Mucosa of gallbladder (tissue), 1 donor: ENCODE results near the gene LZTS3. TPM values are rescaled to one million over a fixed set of nuclear protein-coding genes. Genes with fewer than 3 reads are reported as not detected.
A peak's percentile ranks its signal among the peaks of the same experiment; 100 is the strongest.
"Not testable (repeated sequence)": the region's sequence is repeated elsewhere in the genome, so short reads cannot be mapped to it uniquely, and the experiment has no call there.

ENCODE experiments used
- DNase-seq: peaks from one replicate; pipeline ENCODE4 v3.0.0-alpha.2; 2020; ENCODE audit warnings: low spot score
- total RNA-seq: library from RNA; stranded (reverse); gene quantifications from one replicate; pipeline ENCODE4 v1.2.1, GENCODE V29; 2021
- donor health status: DM: no; HTN: no; CAD: no.

The LZTS3 gene
- total RNA-seq, 1 donor from 2014 or later = 54.1 TPM

DNA sequence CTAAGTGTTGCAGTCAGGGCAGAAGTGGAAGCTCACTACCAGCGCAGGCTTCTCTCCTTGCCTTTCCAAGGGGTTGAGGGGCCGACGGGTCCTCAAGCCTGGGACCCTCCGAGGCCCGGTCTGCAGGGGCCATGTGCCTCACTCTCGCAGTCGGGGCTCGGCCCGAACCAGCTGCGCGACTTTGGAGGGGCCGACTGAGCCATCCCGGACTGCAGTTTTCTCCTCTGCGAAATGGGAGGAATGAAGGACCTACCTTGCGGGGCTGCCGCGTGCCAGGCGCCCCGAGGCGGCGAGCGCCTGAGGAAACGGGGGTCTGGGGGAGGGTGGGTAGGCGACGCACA, 5.6 kb downstream of the LZTS3 start:
- DNase-seq = no peak

- DNase-seq = no peak
These were observed 6.4 kb downstream of the LZTS3 start for GRCh38 chr20:3166913-3167342.

GRCh38 chr20:3166338-3166912, 6.9 kb downstream of the LZTS3 start:
- DNase-seq = no peak

GRCh38 chr20:3165473-3166337, 7.6 kb downstream of the LZTS3 start:
- peak; percentile 37 for DNase-seq

GRCh38 chr20:3164763-3165410, 8.5 kb downstream of the LZTS3 start:
- no peak for DNase-seq

- no peak for DNase-seq
These were observed 9.1 kb downstream of the LZTS3 start for GRCh38 chr20:3164043-3164762.

DNA sequence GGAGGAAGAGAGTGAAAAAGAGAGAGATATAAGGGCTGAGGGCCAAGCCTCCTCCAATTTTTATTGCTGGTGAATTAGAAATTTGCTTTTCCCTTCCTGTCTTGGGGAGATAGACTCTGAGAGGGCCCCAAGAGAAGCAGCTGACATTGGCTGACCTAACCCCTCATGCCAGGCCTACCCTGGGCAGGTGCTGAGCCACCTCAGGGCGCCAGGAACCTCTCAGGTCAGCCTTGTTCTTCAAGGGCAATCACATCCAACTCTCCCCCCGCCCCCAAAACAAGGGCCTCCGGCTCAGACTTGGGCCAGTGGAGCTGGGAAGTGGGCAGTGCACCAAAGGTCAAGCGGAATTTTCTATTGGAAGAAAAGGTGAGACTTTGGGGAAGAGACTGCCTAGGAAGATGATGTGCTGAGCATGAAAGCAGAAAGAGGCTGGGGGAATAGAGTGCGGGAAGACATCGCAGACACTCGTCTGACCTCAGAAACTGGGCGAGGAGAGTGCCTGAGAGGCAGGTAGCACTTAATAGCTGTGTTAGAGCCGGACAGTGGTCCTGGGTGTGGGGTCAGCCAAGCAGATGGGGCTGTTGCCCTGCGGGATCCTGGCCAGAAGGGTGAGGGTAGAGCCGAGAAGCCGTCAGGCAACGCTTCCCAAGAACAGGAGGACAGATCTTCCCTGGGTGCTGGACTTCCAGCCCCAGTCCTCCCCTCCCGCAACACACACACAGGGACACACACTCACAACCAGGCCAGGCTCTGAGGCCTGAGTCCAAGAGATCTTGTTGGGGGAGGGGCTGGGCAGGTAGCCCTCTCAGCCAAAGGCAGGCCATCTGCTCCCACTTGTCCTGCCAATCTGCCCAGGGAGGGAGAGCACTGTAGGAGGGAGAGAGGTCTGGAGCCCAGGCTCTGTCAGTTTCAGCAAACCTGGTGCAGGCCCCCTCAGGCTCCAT, 10.0 kb downstream of the LZTS3 start:
- no peak for DNase-seq

DNA sequence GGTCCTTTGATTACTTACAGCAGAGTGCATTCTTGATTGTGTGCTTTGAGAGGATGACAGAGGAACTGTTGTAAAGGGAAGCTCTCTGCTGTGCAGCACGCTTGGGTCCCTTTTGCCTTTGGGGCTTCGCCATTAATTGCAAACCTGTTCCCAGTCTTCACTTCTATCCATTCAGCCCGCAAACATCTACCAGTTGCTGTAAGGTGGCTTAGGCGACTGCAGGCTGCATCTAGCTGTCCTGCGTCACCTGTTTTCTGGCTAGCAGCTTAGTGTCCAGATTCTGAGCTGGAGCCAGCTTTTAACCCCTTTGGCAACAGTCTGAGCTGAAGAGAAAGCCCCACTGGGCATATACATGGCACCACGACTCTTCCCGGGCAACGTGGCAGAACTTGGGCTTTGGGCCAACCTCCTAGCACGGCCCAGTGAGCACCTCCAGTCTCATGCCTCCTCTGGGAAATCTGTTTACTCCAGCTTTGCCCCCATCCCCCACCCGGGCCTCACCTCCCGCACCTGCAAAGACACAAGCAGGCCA, 11.2 kb downstream of the LZTS3 start:
- no peak for DNase-seq

DNA sequence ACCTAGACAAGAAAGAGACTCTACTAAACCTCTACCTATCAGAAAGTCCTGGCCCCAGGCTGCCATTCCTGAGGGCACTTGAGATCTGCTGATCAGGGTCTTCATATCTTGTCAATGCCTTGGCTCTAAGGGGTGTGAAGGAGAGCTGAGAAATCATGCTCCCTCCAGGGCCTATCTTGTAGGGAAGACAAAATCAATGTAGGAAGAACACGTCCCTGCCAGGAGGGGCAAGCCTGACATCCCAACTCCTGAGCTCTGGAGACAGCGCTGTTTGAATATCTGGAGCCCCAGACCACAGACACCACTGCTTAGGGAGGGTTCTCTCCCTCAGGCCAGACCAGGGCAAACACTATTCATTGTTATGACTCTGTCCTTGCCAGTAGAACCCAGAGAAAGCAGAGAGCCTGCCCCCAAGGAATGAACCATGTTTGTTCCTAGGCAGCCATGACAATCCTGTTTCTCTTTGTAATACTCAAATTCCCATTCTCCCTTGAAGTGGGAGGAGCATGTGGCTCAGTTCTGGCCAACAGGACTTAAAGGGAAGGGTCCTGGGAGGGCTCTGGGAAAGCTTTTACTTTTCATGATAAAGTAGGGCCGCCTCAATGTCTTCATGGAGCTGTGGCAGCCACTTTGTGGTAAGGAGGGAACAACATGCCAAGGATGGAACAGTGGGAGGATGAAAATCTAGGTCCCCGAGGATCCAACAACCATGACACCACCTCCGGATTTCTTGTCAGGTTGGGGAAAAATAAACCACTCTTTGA, 11.9 kb downstream of the LZTS3 start:
- DNase-seq = no peak

DNA sequence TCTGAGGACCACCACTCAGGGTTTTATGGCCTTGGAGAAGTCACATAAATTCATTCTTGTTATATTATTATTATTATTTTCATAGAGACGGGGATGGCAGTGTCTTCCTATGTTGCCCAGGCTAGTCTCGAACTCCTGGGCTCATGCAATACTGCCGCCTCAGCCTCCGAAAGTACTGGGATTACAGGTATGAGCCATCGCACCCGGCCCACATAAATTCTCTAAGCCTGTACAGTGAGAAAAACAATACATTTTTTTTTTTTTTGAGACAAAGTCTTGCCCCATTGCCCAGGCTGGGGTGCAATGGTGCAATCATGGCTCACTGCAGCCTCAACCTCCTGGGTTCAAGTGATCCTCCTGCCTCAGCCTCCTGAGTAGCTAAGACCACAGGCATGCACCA, 12.9 kb downstream of the LZTS3 start:
- DNase-seq = no peak

GRCh38 chr20:3158968-3159431, 14.3 kb downstream of the LZTS3 start:
- no peak for DNase-seq

GRCh38 chr20:3157817-3158216, 15.5 kb downstream of the LZTS3 start:
- no peak for DNase-seq

DNA sequence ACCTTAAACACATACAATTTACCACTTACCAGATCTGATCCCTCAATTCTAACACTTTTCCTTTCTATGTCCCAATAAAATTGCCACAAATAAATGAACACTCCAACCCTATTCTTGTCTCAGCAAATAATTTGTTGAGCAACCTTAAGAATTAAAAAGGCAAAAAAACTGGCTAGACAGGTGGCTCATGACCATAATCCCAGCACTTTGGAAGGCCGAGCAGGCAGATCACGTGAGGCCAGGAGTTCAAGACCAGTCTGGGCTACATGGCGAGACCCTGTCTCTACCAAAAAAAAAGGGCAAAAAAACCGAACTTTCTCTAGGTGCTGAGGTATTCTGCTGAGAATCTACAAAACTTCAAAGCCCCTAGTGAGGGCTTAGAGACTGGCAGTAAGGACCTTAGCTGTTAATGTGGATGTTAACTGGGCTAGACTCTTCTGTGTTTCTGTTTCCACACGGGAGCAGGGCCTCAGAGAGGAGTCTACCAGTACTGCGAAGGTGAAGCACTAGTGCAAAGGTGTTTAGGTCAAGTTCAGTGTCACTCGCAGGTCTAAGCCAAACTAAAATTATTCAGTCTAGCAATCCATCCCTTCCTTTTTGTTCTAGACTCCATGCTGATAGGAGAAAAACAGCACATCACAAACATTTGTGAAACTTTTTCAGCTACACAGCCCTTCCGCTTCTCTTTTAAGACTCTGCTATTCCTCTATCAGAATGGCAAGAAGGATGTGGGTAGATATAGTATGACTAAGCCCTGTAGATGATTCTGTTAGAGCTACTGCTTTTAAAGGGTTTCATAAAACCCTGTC, 16.3 kb downstream of the LZTS3 start:
- no peak for DNase-seq

DNA sequence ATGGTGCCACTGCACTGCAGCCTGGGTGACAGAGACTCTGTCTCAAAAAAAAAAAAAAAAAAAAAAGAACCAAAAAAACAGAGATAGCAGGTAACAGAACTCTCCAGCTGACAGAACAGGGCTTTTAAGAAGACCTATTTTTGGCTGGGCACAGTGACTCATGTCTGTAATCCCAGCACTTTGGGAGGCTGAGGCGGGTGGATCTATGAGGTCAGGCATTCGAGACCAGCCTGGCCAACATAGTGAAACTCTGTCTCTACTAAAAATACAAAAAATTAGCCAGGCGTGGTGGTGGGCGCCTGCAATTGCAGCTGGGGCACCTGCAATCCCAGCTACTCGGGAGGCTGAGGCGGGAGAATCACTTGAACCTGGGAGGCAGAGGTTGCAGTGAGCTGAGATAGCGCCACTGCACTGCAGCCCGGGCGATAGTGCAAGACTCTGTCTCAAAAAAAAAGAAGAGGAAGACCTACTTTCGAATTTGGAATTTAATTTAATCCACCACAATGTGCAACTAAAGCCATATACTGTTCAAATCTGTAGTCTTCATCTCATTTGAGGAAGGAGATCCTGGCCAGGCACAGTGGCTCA, 21.2 kb downstream of the LZTS3 start:
- not testable (repeated sequence) for DNase-seq

- no peak for DNase-seq
These were observed 22.4 kb downstream of the LZTS3 start for GRCh38 chr20:3150908-3151307.

- no peak for DNase-seq
These were observed 26.5 kb downstream of the LZTS3 start for GRCh38 chr20:3146732-3147341.

- DNase-seq = no peak
These were observed 31.6 kb downstream of the LZTS3 start for GRCh38 chr20:3141757-3142156.

- no peak for DNase-seq
These were observed 35.9 kb downstream of the LZTS3 start for GRCh38 chr20:3137492-3137891.
